ENCODE results near the gene ZFAND3. TPM values are rescaled to one million over a fixed set of nuclear protein-coding genes. Genes with fewer than 3 reads are reported as not detected.

The ZFAND3 gene
- total and polyA plus RNA-seq, 2 experiments from 2014 or later, result 36.5 to 50.0 TPM

DNA sequence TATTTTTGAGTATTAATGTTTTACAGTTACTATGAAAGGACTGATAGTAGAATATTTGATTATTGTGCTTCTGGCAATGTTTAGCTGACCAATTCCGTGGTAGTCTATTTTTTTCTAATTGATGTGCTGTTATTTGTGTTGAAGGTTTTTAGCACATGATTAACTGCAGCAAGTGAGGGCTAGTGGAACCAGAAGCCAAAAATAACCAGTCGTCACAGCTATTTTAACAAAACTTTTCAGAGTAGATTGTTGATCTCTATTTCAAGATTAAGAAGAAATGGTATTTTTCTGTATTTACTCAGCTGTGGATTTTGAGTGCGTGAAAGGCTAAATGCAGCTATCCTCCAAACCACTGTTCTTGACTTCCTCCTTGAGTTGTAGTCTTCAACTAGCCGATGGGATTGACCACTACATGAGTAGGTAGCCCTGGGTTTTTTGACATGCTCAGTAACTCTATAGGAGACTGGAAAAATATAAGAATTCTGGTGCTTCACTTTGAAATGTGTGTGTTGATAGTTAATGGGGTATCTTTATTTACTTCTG lies 258.0 kb downstream of the ZFAND3 start:
- peaks cover 32% of the 10 kb centered on the region for H3K79me2 ChIP-seq
- H3K4me3 ChIP-seq, result no peak overlapping the region
- H4K20me1 ChIP-seq (ENCODE audit: insufficient read depth, poor library complexity, severe bottlenecking), result peaks cover 42% of the 10 kb centered on the region

GRCh38 chr6:38078671-38079070 lies 259.1 kb downstream of the ZFAND3 start:
- Histone ChIP-seq H3K4me3 (no peak overlapping the region), H3K36me3 (replicated peaks; ENCODE audit: insufficient read depth, low read depth) (no peaks in the 10 kb centered on the region), H3K79me2 (peaks cover 25% of the 10 kb centered on the region), H3K27ac (no peak overlapping the region), H3K4me2 (no peak overlapping the region), H2AFZ (no peak overlapping the region), H3K9me2 (replicated peaks; ENCODE audit: insufficient read depth) (no peaks in the 10 kb centered on the region), H3K27me3 (no peaks in the 10 kb centered on the region), H4K20me1 (ENCODE audit: insufficient read depth, poor library complexity, severe bottlenecking) (peaks cover 36% of the 10 kb centered on the region), H3K4me1 (ENCODE audit: insufficient read depth) (peaks cover 10% of the 10 kb centered on the region), H3K9me3 (ENCODE audit: low read depth) (no peaks in the 10 kb centered on the region)
- TF ChIP-seq, protein P1, sequence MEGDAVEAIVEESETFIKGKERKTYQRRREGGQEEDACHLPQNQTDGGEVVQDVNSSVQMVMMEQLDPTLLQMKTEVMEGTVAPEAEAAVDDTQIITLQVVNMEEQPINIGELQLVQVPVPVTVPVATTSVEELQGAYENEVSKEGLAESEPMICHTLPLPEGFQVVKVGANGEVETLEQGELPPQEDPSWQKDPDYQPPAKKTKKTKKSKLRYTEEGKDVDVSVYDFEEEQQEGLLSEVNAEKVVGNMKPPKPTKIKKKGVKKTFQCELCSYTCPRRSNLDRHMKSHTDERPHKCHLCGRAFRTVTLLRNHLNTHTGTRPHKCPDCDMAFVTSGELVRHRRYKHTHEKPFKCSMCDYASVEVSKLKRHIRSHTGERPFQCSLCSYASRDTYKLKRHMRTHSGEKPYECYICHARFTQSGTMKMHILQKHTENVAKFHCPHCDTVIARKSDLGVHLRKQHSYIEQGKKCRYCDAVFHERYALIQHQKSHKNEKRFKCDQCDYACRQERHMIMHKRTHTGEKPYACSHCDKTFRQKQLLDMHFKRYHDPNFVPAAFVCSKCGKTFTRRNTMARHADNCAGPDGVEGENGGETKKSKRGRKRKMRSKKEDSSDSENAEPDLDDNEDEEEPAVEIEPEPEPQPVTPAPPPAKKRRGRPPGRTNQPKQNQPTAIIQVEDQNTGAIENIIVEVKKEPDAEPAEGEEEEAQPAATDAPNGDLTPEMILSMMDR (IDR thresholded peaks at IDR 0.05; ENCODE audit: poor library complexity), result no peak
- DNase-seq (ENCODE audit: low spot score), result no peak
- 89% methylated on average over 4 of the region's 4 CpGs for WGBS (ENCODE audit: low lambda C conversion rate, missing lambda C conversion rate)

More for the DNA sequence above, 258.0 kb downstream of the ZFAND3 start:
- H3K4me2 ChIP-seq, result no peak overlapping the region
- no peak overlapping the region for H2AFZ ChIP-seq
- H3K9me2 ChIP-seq (replicated peaks; ENCODE audit: insufficient read depth), result no peaks in the 10 kb centered on the region
- H3K36me3 ChIP-seq (replicated peaks; ENCODE audit: insufficient read depth, low read depth), result no peaks in the 10 kb centered on the region
- WGBS (ENCODE audit: low lambda C conversion rate, missing lambda C conversion rate), result 88% methylated on average over 4 of the region's 4 CpGs
- H3K27me3 ChIP-seq, result no peaks in the 10 kb centered on the region
- TF ChIP-seq, protein P1 (IDR thresholded peaks at IDR 0.05; ENCODE audit: poor library complexity), result no peak
- TF ChIP-seq EZH2phosphoT487 (IDR thresholded peaks at IDR 0.05; ENCODE audit: low read depth, severe bottlenecking, unreplicated experiment), result no peak
- TF ChIP-seq EZH2 (IDR thresholded peaks at IDR 0.05; ENCODE audit: borderline replicate concordance), result no peak
- H3K9me3 ChIP-seq (ENCODE audit: low read depth), result no peaks in the 10 kb centered on the region
- DNase-seq (ENCODE audit: low spot score), result no peak
- peaks cover 10% of the 10 kb centered on the region for H3K4me1 ChIP-seq (ENCODE audit: insufficient read depth)
- H3K27ac ChIP-seq, result no peak overlapping the region

DNA sequence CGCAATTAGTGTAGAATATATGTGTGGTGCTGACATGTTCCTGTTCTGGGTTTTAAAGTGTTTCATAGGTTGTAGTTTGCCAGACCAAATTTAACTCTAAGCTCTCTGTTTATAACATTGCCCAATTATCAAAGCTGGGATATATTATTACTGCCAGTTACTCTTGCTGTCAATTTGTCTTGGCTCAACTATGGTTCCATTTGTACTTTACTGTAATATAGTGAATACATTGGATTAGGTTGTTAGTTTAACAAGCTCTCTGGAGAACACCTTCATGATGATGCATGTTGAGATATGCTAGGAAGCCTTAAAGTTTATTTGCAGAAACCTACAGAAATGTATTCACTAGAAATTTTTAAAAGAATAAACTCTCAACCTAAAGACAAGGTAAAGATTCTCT lies 259.6 kb downstream of the ZFAND3 start:
- Histone ChIP-seq H3K79me2 (peaks cover 23% of the 10 kb centered on the region), H3K9me2 (replicated peaks; ENCODE audit: insufficient read depth) (no peaks in the 10 kb centered on the region), H3K4me1 (ENCODE audit: insufficient read depth) (peaks cover 10% of the 10 kb centered on the region), H3K4me2 (no peak overlapping the region), H2AFZ (no peak overlapping the region), H3K9me3 (ENCODE audit: low read depth) (no peaks in the 10 kb centered on the region), H3K27me3 (no peaks in the 10 kb centered on the region), H3K27ac (no peak overlapping the region), H3K4me3 (no peak overlapping the region), H3K36me3 (replicated peaks; ENCODE audit: insufficient read depth, low read depth) (no peaks in the 10 kb centered on the region), H4K20me1 (ENCODE audit: insufficient read depth, poor library complexity, severe bottlenecking) (peaks cover 36% of the 10 kb centered on the region)
- TF ChIP-seq, protein P1 (IDR thresholded peaks at IDR 0.05; ENCODE audit: poor library complexity), result no peak
- TF ChIP-seq EZH2phosphoT487 (IDR thresholded peaks at IDR 0.05; ENCODE audit: low read depth, severe bottlenecking, unreplicated experiment), result no peak
- TF ChIP-seq EZH2 (IDR thresholded peaks at IDR 0.05; ENCODE audit: borderline replicate concordance), result no peak
- WGBS (ENCODE audit: low lambda C conversion rate, missing lambda C conversion rate), result 96% methylated on average over 1 of the region's 1 CpG
- DNase-seq (ENCODE audit: low spot score), result no peak

GRCh38 chr6:38079537-38079936 lies 260.0 kb downstream of the ZFAND3 start:
- Histone ChIP-seq H3K27me3 (no peaks in the 10 kb centered on the region), H3K36me3 (replicated peaks; ENCODE audit: insufficient read depth, low read depth) (no peaks in the 10 kb centered on the region), H3K4me3 (no peak overlapping the region), H3K9me3 (ENCODE audit: low read depth) (no peaks in the 10 kb centered on the region), H2AFZ (no peak overlapping the region), H3K79me2 (peaks cover 22% of the 10 kb centered on the region), H3K27ac (no peak overlapping the region), H3K9me2 (replicated peaks; ENCODE audit: insufficient read depth) (no peaks in the 10 kb centered on the region), H3K4me2 (no peak overlapping the region), H4K20me1 (ENCODE audit: insufficient read depth, poor library complexity, severe bottlenecking) (peaks cover 36% of the 10 kb centered on the region), H3K4me1 (ENCODE audit: insufficient read depth) (peaks cover 10% of the 10 kb centered on the region)
- TF ChIP-seq EZH2 (IDR thresholded peaks at IDR 0.05; ENCODE audit: borderline replicate concordance), result no peak
- TF ChIP-seq EZH2phosphoT487 (IDR thresholded peaks at IDR 0.05; ENCODE audit: low read depth, severe bottlenecking, unreplicated experiment), result no peak
- TF ChIP-seq, protein P1 (IDR thresholded peaks at IDR 0.05; ENCODE audit: poor library complexity), result no peak
- 73% methylated on average over 1 of the region's 1 CpG for whole genome bisulfite sequencing (ENCODE audit: low lambda C conversion rate, missing lambda C conversion rate)
- DNase-seq (ENCODE audit: low spot score), result no peak

All from hepatocyte (in vitro differentiated cells).